Sigmoid colon (tissue), 7 donors: ENCODE measurements around the gene LONP1. TPM values are rescaled to one million over a fixed set of nuclear protein-coding genes. Genes with fewer than 3 reads are reported as not detected.
"Not testable (repeated sequence)": the region's sequence is repeated elsewhere in the genome, so short reads cannot be mapped to it uniquely, and the experiment has no call there.

ENCODE experiments used
- DNase-seq: peaks from one replicate; pipeline ENCODE4 v3.0.0-alpha.2; 2019
- H3K27ac ChIP-seq, 4 donors: fragments of 200-600 bp; sonication (generic); one replicate each; pipeline ENCODE4 v1.5.1; 2016 to 2019; ENCODE audit warnings: mild to moderate bottlenecking in 1 of 4
- H3K27me3 ChIP-seq, 3 donors: fragments of 200-600 bp; sonication (generic); one replicate each; pipeline ENCODE4 v1.5.1; 2019; ENCODE audit warnings: mild to moderate bottlenecking in 1 of 3
- H3K36me3 ChIP-seq, 4 donors: fragments of 200-600 bp; sonication (generic); one replicate each; pipeline ENCODE4 v1.5.1; 2016 to 2019
- H3K4me1 ChIP-seq, 4 donors: fragments of 200-600 bp; sonication (generic); one replicate each; pipeline ENCODE4 v1.5.1; 2017 to 2019
- H3K4me3 ChIP-seq, 4 donors: fragments of 200-600 bp; sonication (generic); one replicate each; pipeline ENCODE4 v1.5.1; 2017 to 2019; ENCODE audit warnings: mild to moderate bottlenecking in 2 of 4, moderate library complexity in 1 of 4
- H3K9me3 ChIP-seq, 4 donors: fragments of 200-600 bp in 3 of 4; sonication (generic) in 3 of 4; one replicate each; pipeline versions ENCODE4 v1.5.1 to v1.6.1; 2013 to 2019
- EP300 ChIP-seq, 4 donors: sonication (generic); formaldehyde crosslinking; IDR thresholded peaks; one replicate each; pipeline ENCODE4 v1.6.1; 2017; ENCODE audit warnings: antibody characterized with exemption in 4 of 4
- POLR2A ChIP-seq, 2 donors: fragments of 450-650 bp; IDR thresholded peaks; one replicate each; pipeline ENCODE4 v1.6.1; 2016; ENCODE audit warnings: antibody characterized with exemption in 2 of 2, mild to moderate bottlenecking in 2 of 2, moderate library complexity in 2 of 2
- POLR2AphosphoS5 ChIP-seq, 4 donors: sonication (generic); formaldehyde crosslinking; IDR thresholded peaks; one replicate each; pipeline ENCODE4 v1.6.1; 2017; ENCODE audit warnings: antibody characterized with exemption in 4 of 4
- WGBS, 2 donors: extraction: QIAGEN DNeasy Blood & Tissue Kit; methylation state at CpG; one replicate each; pipeline ENCODE4 v1.1.7; 2013; 5-methylcytosine and 5-hydroxymethylcytosine counted together
- intact Hi-C: fragments of 100-400 bp; cut with DNase I; formaldehyde crosslinking; loops from one replicate; pipeline ENCODE4 v1.15.1; 2023
- polyA plus RNA-seq, 3 donors: library from polyadenylated mRNA; stranded (reverse); fragments of 200-250 nt; gene quantifications; one replicate each; pipeline ENCODE4 v1.2.3, GENCODE V29; 2013
- total RNA-seq, 4 donors: library from RNA; depleted of rRNA; stranded (reverse); fragments of >200 nt; gene quantifications; one replicate each; pipeline ENCODE4 v1.1.0, GENCODE V29; 2016
- TF ChIP-seq, protein P1 (sequence below), 4 experiments: fragments of 450-650 bp in 3 of 4; fragments of 200-600 bp in 1 of 4; IDR thresholded peaks; one replicate each; pipeline ENCODE4 v1.5.1; 2016 to 2019; ENCODE audit warnings: antibody characterized with exemption in 4 of 4, mild to moderate bottlenecking in 3 of 4, moderate library complexity in 2 of 4
- donor health status: healthy with polysubstance abuse.
- donor health status: Bipolar disorder and iron deficiency.
- donor health status: healthy.

Gene LONP1
- total and polyA plus RNA-seq, 7 donors, result 24.0 to 62.6 (median 31.1) TPM

DNA sequence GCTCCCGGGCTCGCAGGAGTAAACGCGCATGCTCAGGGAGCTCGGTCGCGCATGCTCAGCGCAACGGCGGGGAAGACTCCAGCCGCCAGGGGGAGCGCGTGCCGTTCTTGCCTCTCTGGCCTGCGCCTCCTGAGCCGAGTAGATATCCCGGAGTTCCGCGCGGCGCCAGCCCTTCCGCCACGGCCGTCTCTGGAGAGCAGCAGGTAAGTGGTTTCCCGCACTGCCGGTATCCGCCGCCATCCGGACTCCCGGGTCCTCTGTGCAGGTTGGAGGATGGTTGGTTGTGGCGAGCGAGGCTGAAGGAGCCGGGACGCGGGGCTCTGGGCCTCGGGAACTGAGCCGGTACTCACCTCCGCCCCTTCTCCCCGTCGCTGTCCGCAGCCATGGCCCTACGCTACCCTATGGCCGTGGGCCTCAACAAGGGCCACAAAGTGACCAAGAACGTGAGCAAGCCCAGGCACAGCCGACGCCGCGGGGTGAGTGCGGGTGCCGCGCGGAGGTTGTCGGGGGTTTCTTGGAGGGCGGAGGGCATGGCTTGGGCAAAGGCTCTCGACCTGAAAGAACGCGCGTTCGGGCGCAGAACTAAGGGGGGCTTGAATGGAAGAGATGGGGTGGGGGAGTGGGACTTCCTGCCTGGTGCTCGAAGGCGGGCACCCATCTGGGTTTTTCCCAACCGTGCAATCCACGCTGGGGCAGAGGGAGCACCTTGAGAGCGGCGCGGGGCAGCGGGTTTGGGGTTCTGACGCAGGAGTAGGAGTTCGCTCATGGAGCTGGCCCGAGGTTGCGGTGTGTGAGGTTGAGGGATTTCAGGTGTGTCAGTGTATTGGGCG lies 29.6 kb downstream of the LONP1 start, which contains the start of gene RPL36:
TSS of gene RPL36 (plus strand) at position 171 of the 830 bp plus-strand sequence. CDS start at position 384, 213 bp downstream.
- Histone ChIP-seq H3K27ac (peak within 1 kb of the TSS; percentile 89 to 96 (median 91)), H3K9me3 (no peaks in the 10 kb centered on the region), H3K4me3 (peak within 1 kb of the TSS; percentile 61 to 85 (median 67)), H3K27me3 (no peaks in the 10 kb centered on the region), H3K36me3 (peaks cover 16 to 38% (median 36%) of the 10 kb centered on the region in 4 donors), H3K4me1 (peaks cover 0 to 46% (median 37%) of the 10 kb centered on the region in 4 donors)
- DNase-seq, result peak; percentile 99
- WGBS, 2 donors, result 0 to 1% methylated on average over 73 of the region's 73 CpGs
- peak; percentile 97 to 98 (median 98) for TF ChIP-seq POLR2AphosphoS5 (IDR thresholded peaks at IDR 0.05)
- TF ChIP-seq POLR2A (IDR thresholded peaks at IDR 0.05), result peak; percentile 90 to 93
- TF ChIP-seq, protein P1, sequence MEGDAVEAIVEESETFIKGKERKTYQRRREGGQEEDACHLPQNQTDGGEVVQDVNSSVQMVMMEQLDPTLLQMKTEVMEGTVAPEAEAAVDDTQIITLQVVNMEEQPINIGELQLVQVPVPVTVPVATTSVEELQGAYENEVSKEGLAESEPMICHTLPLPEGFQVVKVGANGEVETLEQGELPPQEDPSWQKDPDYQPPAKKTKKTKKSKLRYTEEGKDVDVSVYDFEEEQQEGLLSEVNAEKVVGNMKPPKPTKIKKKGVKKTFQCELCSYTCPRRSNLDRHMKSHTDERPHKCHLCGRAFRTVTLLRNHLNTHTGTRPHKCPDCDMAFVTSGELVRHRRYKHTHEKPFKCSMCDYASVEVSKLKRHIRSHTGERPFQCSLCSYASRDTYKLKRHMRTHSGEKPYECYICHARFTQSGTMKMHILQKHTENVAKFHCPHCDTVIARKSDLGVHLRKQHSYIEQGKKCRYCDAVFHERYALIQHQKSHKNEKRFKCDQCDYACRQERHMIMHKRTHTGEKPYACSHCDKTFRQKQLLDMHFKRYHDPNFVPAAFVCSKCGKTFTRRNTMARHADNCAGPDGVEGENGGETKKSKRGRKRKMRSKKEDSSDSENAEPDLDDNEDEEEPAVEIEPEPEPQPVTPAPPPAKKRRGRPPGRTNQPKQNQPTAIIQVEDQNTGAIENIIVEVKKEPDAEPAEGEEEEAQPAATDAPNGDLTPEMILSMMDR (IDR thresholded peaks at IDR 0.05), result peak; percentile 94 to 97 (median 97)
- TF ChIP-seq EP300 (IDR thresholded peaks at IDR 0.05), result no peak
- intact Hi-C loops, result loop anchor here (2.0 to 5.0 kb wide), 3 partner anchors 30 to 212 kb away; partner anchors contain the start of genes CATSPERD, LONP1, NDUFA11 and SAFB

DNA sequence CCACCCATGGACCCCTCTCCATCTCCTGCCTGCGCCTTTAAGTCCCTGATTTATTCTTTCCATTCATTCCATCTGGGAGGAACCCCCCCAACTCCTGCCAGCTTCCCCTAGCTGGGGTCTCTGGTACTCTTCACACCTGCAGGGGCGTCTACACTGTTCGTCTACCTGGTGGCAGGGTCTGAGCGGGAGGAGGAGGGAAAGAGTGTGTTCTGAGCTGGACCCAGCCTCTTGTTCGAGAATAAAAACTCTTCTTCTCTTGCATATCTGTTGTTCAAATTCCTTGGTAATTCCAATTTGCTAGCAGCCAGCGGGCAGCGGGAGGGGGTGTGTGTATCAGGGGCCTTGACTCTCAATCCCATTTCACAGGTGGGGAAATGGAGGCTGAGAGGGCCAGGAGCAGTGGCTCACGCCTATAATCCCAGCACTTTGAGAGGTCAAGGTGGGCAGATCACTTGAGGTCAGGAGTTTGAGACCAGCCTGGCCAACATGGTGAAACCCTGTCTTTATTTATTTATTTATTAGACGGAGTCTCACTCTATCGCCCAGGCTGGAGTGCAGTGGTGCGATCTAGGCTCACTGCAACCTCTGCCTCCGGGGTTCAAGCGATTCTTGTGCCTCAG lies 31.6 kb downstream of the LONP1 start:
- H3K27ac ChIP-seq, H3K9me3 ChIP-seq, H3K27me3 ChIP-seq, intact Hi-C loops, H3K4me3 ChIP-seq: not testable (repeated sequence)
- Histone ChIP-seq H3K4me1 (peaks cover 0 to 46% (median 37%) of the 10 kb centered on the region in 4 donors), H3K36me3 (peaks cover 6 to 18% (median 18%) of the 10 kb centered on the region in 4 donors)
- WGBS, 2 donors, result 94 to 96% methylated on average over 13 of the region's 13 CpGs
- DNase-seq, result peak; percentile 67

DNA sequence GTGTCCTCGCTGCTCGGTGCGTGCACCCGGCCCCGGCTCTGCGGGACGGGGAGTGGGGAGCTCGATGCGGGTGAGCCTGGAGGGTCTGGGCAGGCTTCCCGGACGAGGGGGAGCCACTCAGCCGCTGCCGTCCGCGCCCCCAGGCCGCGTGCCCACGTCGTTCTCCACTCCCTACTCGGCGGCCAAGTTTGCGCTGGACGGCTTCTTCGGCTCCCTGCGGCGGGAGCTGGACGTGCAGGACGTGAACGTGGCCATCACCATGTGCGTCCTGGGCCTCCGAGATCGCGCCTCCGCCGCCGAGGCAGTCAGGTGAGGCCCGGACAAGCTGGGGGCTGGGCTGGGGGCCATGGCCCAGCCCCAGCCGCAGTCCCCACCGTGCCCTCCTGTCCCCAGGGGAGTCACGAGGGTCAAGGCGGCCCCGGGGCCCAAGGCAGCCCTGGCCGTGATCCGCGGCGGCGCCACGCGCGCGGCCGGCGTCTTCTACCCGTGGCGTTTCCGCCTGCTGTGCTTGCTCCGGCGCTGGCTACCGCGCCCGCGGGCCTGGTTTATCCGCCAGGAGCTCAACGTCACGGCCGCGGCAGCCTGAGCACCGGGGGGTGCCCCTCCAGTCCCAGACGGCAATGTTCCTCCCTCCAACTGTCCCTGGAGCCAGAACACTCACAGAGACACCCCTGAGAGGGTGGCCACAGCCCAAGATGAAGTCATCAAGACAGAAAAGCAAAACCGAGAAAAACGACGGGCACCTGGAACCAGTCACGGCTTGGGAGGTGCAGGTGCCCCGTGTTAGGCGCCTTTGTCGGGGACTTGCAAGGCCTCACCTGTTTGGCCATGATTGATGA lies 32.4 kb downstream of the LONP1 start:
- peak overlapping the region; percentile 42 to 65 (median 52) for H3K4me3 ChIP-seq
- H3K27me3 ChIP-seq, result no peaks in the 10 kb centered on the region
- intact Hi-C loops, result no loop called here
- H3K4me1 ChIP-seq, result peaks cover 0 to 38% (median 33%) of the 10 kb centered on the region in 4 donors
- 56 to 66% methylated on average over 76 of the region's 76 CpGs for WGBS, 2 donors
- H3K9me3 ChIP-seq, result no peaks in the 10 kb centered on the region
- TF ChIP-seq POLR2A (IDR thresholded peaks at IDR 0.05), result no peak
- TF ChIP-seq, protein P1 (IDR thresholded peaks at IDR 0.05), result peak in 3 of 4 experiments; percentile 2 to 65 (median 9)
- no peak for TF ChIP-seq POLR2AphosphoS5 (IDR thresholded peaks at IDR 0.05)
- TF ChIP-seq EP300 (IDR thresholded peaks at IDR 0.05), result no peak
- H3K36me3 ChIP-seq, result peaks cover 0 to 10% (median 10%) of the 10 kb centered on the region in 4 donors
- H3K27ac ChIP-seq, result peak overlapping the region; percentile 71 to 93 (median 84)
- DNase-seq, result peak; percentile 66

DNA sequence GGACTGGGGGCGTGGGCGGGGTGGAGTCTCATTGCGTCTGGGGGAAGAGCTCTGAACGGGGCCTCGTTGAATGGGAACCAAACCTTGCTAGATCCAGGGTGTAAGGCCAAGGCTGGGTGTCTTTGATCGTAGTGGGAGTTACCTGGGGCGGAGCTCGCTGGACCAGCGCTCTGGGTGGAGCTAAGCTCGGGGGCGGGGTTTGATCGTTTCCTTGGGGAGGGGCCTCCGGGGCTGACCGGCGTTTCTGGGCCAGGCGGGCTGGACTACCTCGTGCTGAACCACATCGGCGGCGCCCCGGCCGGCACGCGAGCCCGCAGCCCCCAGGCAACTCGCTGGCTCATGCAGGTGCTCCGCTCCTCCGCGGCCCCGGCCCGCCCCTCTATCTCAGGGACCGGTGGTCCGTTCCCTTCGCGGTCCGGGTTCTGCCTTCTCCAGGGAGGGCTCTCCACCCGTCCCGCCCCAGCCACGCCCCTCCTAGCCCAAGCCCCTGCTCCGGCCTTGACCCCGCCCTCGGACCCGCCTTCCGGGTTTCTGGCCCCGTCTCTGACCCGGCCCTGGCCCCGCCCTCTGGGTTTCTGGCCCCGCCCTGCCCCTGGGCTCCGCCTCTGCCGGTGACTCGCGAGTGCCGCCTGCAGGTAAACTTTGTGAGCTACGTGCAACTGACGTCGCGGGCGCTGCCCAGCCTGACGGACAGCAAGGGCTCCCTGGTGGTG lies 33.1 kb downstream of the LONP1 start:
- WGBS, 2 donors, result 1% methylated on average over 59 of the region's 59 CpGs
- peak; percentile 98 for DNase-seq
- H3K4me1 ChIP-seq, result peaks cover 0 to 30% (median 25%) of the 10 kb centered on the region in 4 donors

More for the DNA sequence above, 33.1 kb downstream of the LONP1 start:
- intact Hi-C loops, result no loop called here
- Histone ChIP-seq H3K4me3 (peak overlapping the region; percentile 42 to 65 (median 52)), H3K27ac (peak overlapping the region; percentile 71 to 93 (median 84)), H3K27me3 (no peaks in the 10 kb centered on the region), H3K9me3 (no peaks in the 10 kb centered on the region), H3K36me3 (peaks cover 0 to 4% (median 2%) of the 10 kb centered on the region in 4 donors)
- TF ChIP-seq EP300 (IDR thresholded peaks at IDR 0.05), result no peak
- TF ChIP-seq, protein P1 (IDR thresholded peaks at IDR 0.05), result peak in 3 of 4 experiments; percentile 72 to 83 (median 80)
- TF ChIP-seq POLR2AphosphoS5 (IDR thresholded peaks at IDR 0.05), result peak in 1 of 4 donors; percentile 4
